Stimulated activated CD4-positive, alpha-beta T cell treated with anti-CD3 and anti-CD28 coated beads, Interleukin-1b, Interleukin-23, amount 100 ng/mL, for 24 hours (primary cell): ENCODE results near the gene SNAPC3.
"Not testable (repeated sequence)": the region's sequence is repeated elsewhere in the genome, so short reads cannot be mapped to it uniquely, and the experiment has no call there.

ENCODE experiments used
- DNase-seq, 4 experiments: peaks; one replicate each; pipeline ENCODE4 v3.0.0-alpha.2; 2020; ENCODE audit warnings: low read depth in 4 of 4, low spot score in 1 of 4

The SNAPC3 gene

GRCh38 chr9:15421990-15422371, 695 bp upstream of the SNAPC3 start:
- DNase-seq, result no peak

- DNase-seq, result no peak
Measured at GRCh38 chr9:15423231-15423985, 732 bp downstream of the SNAPC3 start.

GRCh38 chr9:15426019-15426418, 3.3 kb downstream of the SNAPC3 start:
- no peak for DNase-seq

GRCh38 chr9:15427702-15428101, 5.0 kb downstream of the SNAPC3 start:
- not testable (repeated sequence) for DNase-seq

- DNase-seq, result no peak
Measured at GRCh38 chr9:15430920-15431844, 8.5 kb downstream of the SNAPC3 start.

- no peak for DNase-seq
Measured at GRCh38 chr9:15433191-15433590, 10.5 kb downstream of the SNAPC3 start.

- no peak for DNase-seq
Measured at GRCh38 chr9:15433661-15434060, 11.0 kb downstream of the SNAPC3 start.

- DNase-seq, result no peak
Measured at GRCh38 chr9:15438891-15439290, 16.2 kb downstream of the SNAPC3 start.

- not testable (repeated sequence) for DNase-seq
Measured at GRCh38 chr9:15441841-15442240, 19.2 kb downstream of the SNAPC3 start.

- DNase-seq, result not testable (repeated sequence)
Measured at GRCh38 chr9:15442264-15442663, 19.6 kb downstream of the SNAPC3 start.

- DNase-seq, result no peak
Measured at GRCh38 chr9:15444141-15444540, 21.5 kb downstream of the SNAPC3 start.

- no peak for DNase-seq
Measured at GRCh38 chr9:15453956-15454355, 31.3 kb downstream of the SNAPC3 start.

GRCh38 chr9:15461056-15461455, 38.4 kb downstream of the SNAPC3 start:
- no peak for DNase-seq

GRCh38 chr9:15461601-15462000, 38.9 kb downstream of the SNAPC3 start:
- DNase-seq, result no peak

GRCh38 chr9:15468145-15468544, 45.5 kb downstream of the SNAPC3 start:
- no peak for DNase-seq

- DNase-seq, result no peak
Measured at GRCh38 chr9:15469406-15469805, 46.7 kb downstream of the SNAPC3 start.

- DNase-seq, result no peak
Measured at GRCh38 chr9:15469862-15470261, 47.2 kb downstream of the SNAPC3 start.

GRCh38 chr9:15475923-15476536, 53.4 kb downstream of the SNAPC3 start:
- no peak for DNase-seq

- no peak for DNase-seq
Measured at GRCh38 chr9:15480028-15480427, 57.4 kb downstream of the SNAPC3 start.

- DNase-seq, result no peak
Measured at GRCh38 chr9:15482146-15482545, 59.5 kb downstream of the SNAPC3 start.

- DNase-seq, result no peak
Measured at GRCh38 chr9:15484802-15485201, 62.1 kb downstream of the SNAPC3 start.
